ENCODE measurements around the gene SPATA9. TPM values are rescaled to one million over a fixed set of nuclear protein-coding genes. Genes with fewer than 3 reads are reported as not detected.
"Not testable (repeated sequence)": the region's sequence is repeated elsewhere in the genome, so short reads cannot be mapped to it uniquely, and the experiment has no call there.

The SPATA9 gene
- total and polyA plus RNA-seq, 9 of the 15 experiments (the other 6 are each of a cell fraction or from before 2014, with no cell fraction given): 0.16 to 5.5 (median 0.39) TPM; not detected in 3

GRCh38 chr5:95646569-95647431 is 36.0 kb downstream of the SPATA9 start, which contains the start of gene RFESD (continued):
- no peak for TF ChIP-seq TEAD2 (tag; IDR thresholded peaks at IDR 0.05)
- TF ChIP-seq, protein P1, sequence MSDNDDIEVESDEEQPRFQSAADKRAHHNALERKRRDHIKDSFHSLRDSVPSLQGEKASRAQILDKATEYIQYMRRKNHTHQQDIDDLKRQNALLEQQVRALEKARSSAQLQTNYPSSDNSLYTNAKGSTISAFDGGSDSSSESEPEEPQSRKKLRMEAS (CRISPR knock-in tag; IDR thresholded peaks at IDR 0.05): peak; percentile 87
- peak; percentile 96 for TF ChIP-seq TOE1 (IDR thresholded peaks at IDR 0.05; ENCODE audit: borderline replicate concordance)
- TF ChIP-seq TOE1 (CRISPR knock-in tag; IDR thresholded peaks at IDR 0.05; ENCODE audit: borderline replicate concordance, low read depth): no peak
- no peak for TF ChIP-seq SMARCA5 (IDR thresholded peaks at IDR 0.05)

DNA sequence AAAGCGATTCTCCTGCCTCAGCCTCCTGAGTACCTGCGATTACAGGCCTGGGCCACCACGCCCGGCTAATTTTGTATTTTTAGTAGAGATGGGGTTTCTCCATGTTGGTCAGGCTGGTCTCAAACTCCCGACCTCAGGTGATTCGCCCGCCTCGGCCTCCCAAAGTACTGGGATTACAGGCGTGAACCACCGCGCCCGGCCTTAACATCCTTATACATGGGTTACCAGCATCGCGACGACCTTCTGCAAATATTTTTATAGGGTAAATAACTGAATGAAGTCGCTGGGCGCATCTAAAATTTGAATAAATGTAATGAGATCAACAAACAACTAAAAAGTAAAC is 36.6 kb downstream of the SPATA9 start:
- not testable (repeated sequence) for FAIRE-seq; H3K27me3 ChIP-seq (ENCODE audit: control insufficient read depth in 2 of 2, insufficient read depth in 2 of 2, low read length in 2 of 2); ATAC-seq; BruUV-seq (replicated peaks); H3K9me3 ChIP-seq (replicated peaks; ENCODE audit: control insufficient read depth, insufficient read depth, low read depth, low read length); H4K20me1 ChIP-seq (replicated peaks; ENCODE audit: control insufficient read depth, insufficient read depth, low read length); H3K4me3 ChIP-seq; H3K9me1 ChIP-seq (ENCODE audit: control insufficient read depth, insufficient read depth, low read length); DNase-seq (ENCODE audit: extremely low read depth in 1 of 4, low spot score in 3 of 4); H3K4me2 ChIP-seq (ENCODE audit: insufficient read depth, low read length); H3K36me3 ChIP-seq (ENCODE audit: control insufficient read depth, insufficient read depth, low read length); H3K9ac ChIP-seq (ENCODE audit: insufficient read depth in 1 of 2, low read depth in 2 of 2, low read length in 2 of 2)
- 97% methylated on average over 12 of the region's 17 CpGs for WGBS (ENCODE audit: insufficient coverage, low coverage, missing lambda C conversion rate)
- Histone ChIP-seq H3K27ac (ENCODE audit: extremely low read depth, low read depth, low read length) (peak overlapping the region; percentile 60; the same call in 2 of the 3 replicates), H2AFZ (ENCODE audit: low read depth, low read length) (peak overlapping the region; percentile 78), H3K79me2 (ENCODE audit: control insufficient read depth, insufficient read depth, low read length) (peaks cover 43% of the 10 kb centered on the region), H3K4me1 (replicated peaks in 1 of 2; ENCODE audit: control insufficient read depth in 2 of 2, insufficient read depth in 2 of 2, low read length in 2 of 2) (peaks cover 13 to 18% of the 10 kb centered on the region in 2 experiments)
- CTCF ChIA-PET (ENCODE audit: low intra/inter-chr PET ratio): interaction anchor here (1.0 to 2.4 kb wide), 2 partner anchors 197 to 201 kb away, joined by 3 to 8 read pairs; no protein-coding TSS in a partner anchor
- POLR2A ChIA-PET: interaction anchor here (0.6 to 1.8 kb wide), 15 partner anchors 9 to 273 kb away, joined by 3 to 15 read pairs (median 4); partner anchors contain the start of genes GLRX and RHOBTB3
- intact Hi-C loops (cut with micrococcal nuclease) (loop anchor here (1.0 to 10.0 kb wide), 4 partner anchors 66 to 681 kb away; partner anchors contain the start of gene ARSK), in situ Hi-C loops (cut with MboI) (loop anchor here (25.0 kb wide), 1 partner anchor 691 kb away; no protein-coding TSS in a partner anchor)
- TF ChIP-seq DPF2 (IDR thresholded peaks at IDR 0.05) (peak; percentile 44; the same call in 1 of the 2 replicates), TAL1 (IDR thresholded peaks at IDR 0.05) (0 out of 2 replicates have a peak, but pooled peaks have one; percentile 0), ZNF41 (CRISPR knock-in tag; conservative IDR thresholded peaks at IDR 0.05) (0 out of 2 replicates have a peak, but pooled peaks have one; percentile 40), ZNF174 (CRISPR knock-in tag; IDR thresholded peaks at IDR 0.05) (0 out of 2 replicates have a peak, but pooled peaks have one; percentile 49), FOXA3 (CRISPR knock-in tag; conservative IDR thresholded peaks at IDR 0.05 in 1 of 2, IDR thresholded peaks at IDR 0.05 in 1 of 2) (0 out of 4 replicates have a peak, but pooled peaks of 1 of the 2 experiments have one; percentile 18)
- TF ChIP-seq, protein P2, sequence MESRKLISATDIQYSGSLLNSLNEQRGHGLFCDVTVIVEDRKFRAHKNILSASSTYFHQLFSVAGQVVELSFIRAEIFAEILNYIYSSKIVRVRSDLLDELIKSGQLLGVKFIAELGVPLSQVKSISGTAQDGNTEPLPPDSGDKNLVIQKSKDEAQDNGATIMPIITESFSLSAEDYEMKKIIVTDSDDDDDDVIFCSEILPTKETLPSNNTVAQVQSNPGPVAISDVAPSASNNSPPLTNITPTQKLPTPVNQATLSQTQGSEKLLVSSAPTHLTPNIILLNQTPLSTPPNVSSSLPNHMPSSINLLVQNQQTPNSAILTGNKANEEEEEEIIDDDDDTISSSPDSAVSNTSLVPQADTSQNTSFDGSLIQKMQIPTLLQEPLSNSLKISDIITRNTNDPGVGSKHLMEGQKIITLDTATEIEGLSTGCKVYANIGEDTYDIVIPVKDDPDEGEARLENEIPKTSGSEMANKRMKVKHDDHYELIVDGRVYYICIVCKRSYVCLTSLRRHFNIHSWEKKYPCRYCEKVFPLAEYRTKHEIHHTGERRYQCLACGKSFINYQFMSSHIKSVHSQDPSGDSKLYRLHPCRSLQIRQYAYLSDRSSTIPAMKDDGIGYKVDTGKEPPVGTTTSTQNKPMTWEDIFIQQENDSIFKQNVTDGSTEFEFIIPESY (CRISPR knock-in tag; IDR thresholded peaks at IDR 0.05): peak; percentile 91
